H1 (cell line): Measurements from ENCODE around the gene NUDT1. TPM values are rescaled to one million over a fixed set of nuclear protein-coding genes. Genes with fewer than 3 reads are reported as not detected.

ENCODE experiments used
- CTCF ChIA-PET: fragments of 300-600 bp; sonication (Branson Sonifier 250); formaldehyde crosslinking; loops from one replicate; lab custom pipeline; 2021; ENCODE audit not compliant: partially characterized antibody; lab: Charles Lee
- POLR2A ChIA-PET: fragments of 300-600 bp; sonication (Branson Sonifier 250); formaldehyde crosslinking; loops from one replicate; lab custom pipeline; 2021; ENCODE audit warnings: inconsistent platforms; ENCODE audit not compliant: partially characterized antibody; lab: Charles Lee
- DNase-seq, 2 experiments: peaks; one replicate each; pipeline versions ENCODE4 v3.0.0 to v3.0.0-alpha.2; 2010 to 2022; ENCODE audit warnings: low spot score in 2 of 2, low read depth in 1 of 2, mixed read lengths in 1 of 2
- FAIRE-seq: peaks from 2 replicates; lab custom pipeline; 2011; peaks lifted over from hg19 to GRCh38; lab: Jason Lieb, UNC
- H2AFZ ChIP-seq: 2 replicates; pipeline ENCODE4 v1.8.1; 2012; ENCODE audit warnings: low read length, inconsistent platforms
- H2AK5ac ChIP-seq: 2 replicates; pipeline ENCODE4 v1.6.1; 2013; ENCODE audit warnings: low read depth, low read length
- H2BK120ac ChIP-seq: replicated peaks from 2 replicates; pipeline ENCODE3; 2013; ENCODE audit warnings: low read depth, low read length, inconsistent platforms
- H2BK12ac ChIP-seq: 2 replicates; pipeline ENCODE4 v1.6.1; 2013; ENCODE audit warnings: low read depth, low read length
- H2BK15ac ChIP-seq: 2 replicates; pipeline ENCODE4 v1.6.1; 2013; ENCODE audit warnings: low read length
- H2BK20ac ChIP-seq: 2 replicates; pipeline ENCODE4 v1.6.1; 2013; ENCODE audit warnings: low read length
- H2BK5ac ChIP-seq: 2 replicates; pipeline ENCODE4 v1.6.1; 2013; ENCODE audit warnings: low read depth, low read length
- H3K14ac ChIP-seq: 2 replicates; pipeline ENCODE4 v1.6.1; 2013; ENCODE audit warnings: inconsistent platforms; ENCODE audit not compliant: insufficient read length
- H3K18ac ChIP-seq: 2 replicates; pipeline ENCODE4 v1.6.1; 2013; ENCODE audit warnings: low read length; ENCODE audit errors: extremely low read depth
- H3K23ac ChIP-seq: 2 replicates; pipeline ENCODE4 v1.6.1; 2013; ENCODE audit warnings: inconsistent platforms; ENCODE audit not compliant: insufficient read length
- H3K23me2 ChIP-seq: 2 replicates; pipeline ENCODE4 v1.6.1; 2013; ENCODE audit warnings: low read depth, low read length
- H3K27ac ChIP-seq: 2 replicates; pipeline ENCODE4 v1.6.1; 2011; ENCODE audit warnings: low read depth, low read length, inconsistent platforms
- H3K27me3 ChIP-seq, 4 experiments: replicated peaks in 1 of 4; 1 replicate in 1 of 4; 2 replicates in 3 of 4; pipeline versions ENCODE4 v1.6.1 to v1.8.1; 2011 to 2013; ENCODE audit warnings: low read length in 3 of 4, mild to moderate bottlenecking in 3 of 4, inconsistent platforms in 2 of 4, mixed read lengths in 2 of 4, moderate library complexity in 1 of 4; ENCODE audit not compliant: control insufficient read depth in 3 of 4, insufficient read depth in 3 of 4; ENCODE audit errors: extremely low read depth in 1 of 4
- H3K36me3 ChIP-seq, 4 experiments: 2 replicates each; pipeline versions ENCODE4 v1.6.1 to v1.8.1; 2011 to 2013; ENCODE audit warnings: mild to moderate bottlenecking in 4 of 4, low read length in 3 of 4, moderate library complexity in 2 of 4, control low read depth in 1 of 4, inconsistent platforms in 1 of 4; ENCODE audit not compliant: insufficient read depth in 4 of 4, control insufficient read depth in 2 of 4
- H3K4ac ChIP-seq: replicated peaks from 2 replicates; pipeline ENCODE3; 2013; ENCODE audit warnings: low read length, low read depth, mixed read lengths, inconsistent platforms; ENCODE audit not compliant: insufficient read length
- H3K4me1 ChIP-seq, 4 experiments: replicated peaks in 1 of 4; 1 replicate in 1 of 4; 2 replicates in 3 of 4; pipeline versions ENCODE4 v1.6.1 to v1.8.1; 2011 to 2013; ENCODE audit warnings: low read length in 3 of 4, inconsistent platforms in 2 of 4, mixed read lengths in 1 of 4; ENCODE audit not compliant: insufficient read depth in 4 of 4, control insufficient read depth in 3 of 4
- H3K4me2 ChIP-seq, 2 experiments: 2 replicates each; pipeline versions ENCODE4 v1.6.1 to v1.8.1; 2011 to 2013; ENCODE audit warnings: low read depth in 2 of 2, low read length in 2 of 2, control low read depth in 1 of 2, inconsistent platforms in 1 of 2, mild to moderate bottlenecking in 1 of 2; ENCODE audit not compliant: insufficient read depth in 1 of 2
- H3K4me3 ChIP-seq, 4 experiments: fragments of 200-600, 300-600 bp in 1 of 4; sonication (generic), shearing (Covaris generic), sonication (Bioruptor Twin) in 1 of 4; 2 replicates each; pipeline versions ENCODE4 v1.5.1 to v1.8.1; 2011 to 2016; ENCODE audit warnings: low read length in 4 of 4, low read depth in 3 of 4, control low read depth in 2 of 4, inconsistent platforms in 2 of 4, mild to moderate bottlenecking in 2 of 4, mixed read lengths in 1 of 4, moderate library complexity in 1 of 4; ENCODE audit not compliant: insufficient read depth in 2 of 4; ENCODE audit errors: extremely low read depth in 1 of 4
- H3K56ac ChIP-seq: replicated peaks from 2 replicates; pipeline ENCODE3; 2013; ENCODE audit warnings: low read depth, mild to moderate bottlenecking, mixed read lengths, low read length, inconsistent platforms; ENCODE audit not compliant: insufficient read length
- H3K79me1 ChIP-seq: 2 replicates; pipeline ENCODE4 v1.6.1; 2013; ENCODE audit warnings: low read depth, low read length, control low read depth
- H3K79me2 ChIP-seq, 2 experiments: 2 replicates each; pipeline versions ENCODE4 v1.6.1 to v1.8.1; 2012 to 2013; ENCODE audit warnings: low read length in 2 of 2, mild to moderate bottlenecking in 2 of 2, inconsistent platforms in 1 of 2; ENCODE audit not compliant: insufficient read depth in 2 of 2, control insufficient read depth in 1 of 2
- H3K9ac ChIP-seq, 4 experiments: replicated peaks in 1 of 4; 1 replicate in 1 of 4; 2 replicates in 3 of 4; pipeline versions ENCODE4 v1.6.1 to v1.8.1; 2011 to 2013; ENCODE audit warnings: low read depth in 3 of 4, low read length in 3 of 4, control low read depth in 2 of 4, mild to moderate bottlenecking in 2 of 4, moderate library complexity in 2 of 4, inconsistent platforms in 1 of 4; ENCODE audit errors: extremely low read depth in 1 of 4
- H3K9me3 ChIP-seq, 2 experiments: 2 replicates each; pipeline versions ENCODE4 v1.6.1 to v1.8.1; 2012 to 2013; ENCODE audit warnings: mild to moderate bottlenecking in 2 of 2, moderate library complexity in 2 of 2, control low read depth in 1 of 2, inconsistent platforms in 1 of 2, low read depth in 1 of 2, low read length in 1 of 2, mixed read lengths in 1 of 2; ENCODE audit not compliant: insufficient read depth in 2 of 2
- H4K20me1 ChIP-seq, 2 experiments: replicated peaks in 1 of 2; 2 replicates each; pipeline versions ENCODE3 to v1.8.1; 2011 to 2013; ENCODE audit warnings: inconsistent platforms in 2 of 2, low read length in 2 of 2, mild to moderate bottlenecking in 1 of 2; ENCODE audit not compliant: insufficient read depth in 2 of 2, control insufficient read depth in 1 of 2
- H4K5ac ChIP-seq: 2 replicates; pipeline ENCODE4 v1.6.1; 2013; ENCODE audit warnings: low read length, low read depth, mixed read lengths, inconsistent platforms; ENCODE audit not compliant: insufficient read length
- H4K8ac ChIP-seq: 2 replicates; pipeline ENCODE4 v1.8.0; 2013; ENCODE audit warnings: mild to moderate bottlenecking, moderate library complexity, low read length, inconsistent platforms; ENCODE audit not compliant: insufficient read depth; ENCODE audit errors: extremely low read depth
- H4K91ac ChIP-seq: replicated peaks from 2 replicates; pipeline ENCODE3; 2013; ENCODE audit warnings: low read length, mixed read lengths, inconsistent platforms; ENCODE audit not compliant: insufficient read length
- CHD1 ChIP-seq: IDR thresholded peaks from 2 replicates; pipeline ENCODE4 v1.6.1; 2012; ENCODE audit warnings: low read depth, low read length, improper control_type of control experiment
- EZH2 ChIP-seq: fragments of 200-600 bp; sonication (generic); IDR thresholded peaks from 2 replicates; pipeline ENCODE4 v1.7.1; 2012; ENCODE audit warnings: low read depth, mild to moderate bottlenecking, moderate library complexity, low read length, inconsistent platforms; ENCODE audit not compliant: severe bottlenecking
- FOSL1 ChIP-seq: IDR thresholded peaks from 2 replicates; pipeline ENCODE4 v1.6.1; 2011; ENCODE audit warnings: mild to moderate bottlenecking, low read depth, low read length, moderate library complexity; ENCODE audit not compliant: insufficient read depth
- GABPA ChIP-seq: IDR thresholded peaks from 2 replicates; pipeline ENCODE4 v1.6.1; 2011; ENCODE audit warnings: mild to moderate bottlenecking, low read length, moderate library complexity, borderline replicate concordance; ENCODE audit not compliant: insufficient read depth
- NANOG ChIP-seq: IDR thresholded peaks from 2 replicates; pipeline ENCODE4 v1.6.1; 2011; ENCODE audit warnings: low read length, low read depth, mild to moderate bottlenecking, inconsistent platforms; ENCODE audit not compliant: insufficient read depth, poor library complexity, severe bottlenecking
- POLR2A ChIP-seq, 2 experiments: IDR thresholded peaks; 1 replicate in 1 of 2; 2 replicates in 1 of 2; pipeline ENCODE4 v1.6.1; 2011; ENCODE audit warnings: low read depth in 2 of 2, low read length in 2 of 2, mild to moderate bottlenecking in 2 of 2; ENCODE audit errors: control extremely low read depth in 1 of 2
- SAP30 ChIP-seq: fragments of 300-600 bp; sonication (generic); IDR thresholded peaks from 2 replicates; pipeline ENCODE4 v1.7.1; 2012; ENCODE audit warnings: low read length, moderate library complexity, mild to moderate bottlenecking, inconsistent platforms; ENCODE audit not compliant: insufficient read depth, insufficient replicate concordance
- SRF ChIP-seq: IDR thresholded peaks from 2 replicates; pipeline ENCODE4 v1.6.1; 2011; ENCODE audit warnings: mild to moderate bottlenecking, low read depth, low read length, moderate library complexity
- WGBS, 2 experiments: shearing (Covaris generic) in 1 of 2; methylation state at CpG; one replicate each; pipeline versions ENCODE4 v1.1.6 to v1.1.7; 2013 to 2015; ENCODE audit warnings: low lambda C conversion rate in 2 of 2, mixed read lengths in 2 of 2, inconsistent platforms in 1 of 2, low coverage in 1 of 2, missing lambda C conversion rate in 1 of 2; ENCODE audit not compliant: insufficient replicate concordance in 2 of 2, insufficient coverage in 1 of 2, insufficient read length in 1 of 2; ENCODE audit errors: extremely low coverage in 1 of 2, missing lambda C conversion rate in 1 of 2; 5-methylcytosine and 5-hydroxymethylcytosine counted together
- polyA plus RNA-seq, 7 experiments: library from polyadenylated mRNA; depleted of rRNA in 3 of 7; stranded (reverse) in 5 of 7; unstranded in 2 of 7; fragments of >200 nt in 5 of 7; fragments of 200-250 nt in 2 of 7; gene quantifications; 1 replicate in 5 of 7; 2 replicates in 1 of 7; 4 replicates in 1 of 7; pipeline versions ENCODE4 v1.2.1 to v1.2.3, GENCODE V29; 2011 to 2013; ENCODE audit warnings: missing spikeins in 2 of 7, mixed read lengths in 2 of 7
- total RNA-seq: library from RNA; stranded (reverse); fragmentation: NEBNext Ultra II Directional; extraction: Animal tissue kit (Norgen Biotek cat#: 25700); gene quantifications from 2 replicates; pipeline ENCODE4 v1.2.1, GENCODE V29; 2021

The NUDT1 gene
- total and polyA plus RNA-seq, 2 of the 8 experiments (the other 6 are each of a cell fraction or from before 2014, with no cell fraction given), result 76.1 to 89.5 TPM

- no peak overlapping the region for H3K18ac ChIP-seq
- no peak overlapping the region for H3K4me2 ChIP-seq
- no peak overlapping the region for H3K9ac ChIP-seq
- H3K4me1 ChIP-seq, result no peaks in the 10 kb centered on the region
- TF ChIP-seq GABPA (no peak), SAP30 (no peak), NANOG (no peak), SRF (no peak), POLR2A (IDR thresholded peaks at IDR 0.05; ENCODE audit: control extremely low read depth in 1 of 2, low read depth in 2 of 2, low read length in 2 of 2) (no peak), EZH2 (no peak), FOSL1 (no peak), CHD1 (no peak)
- H3K56ac ChIP-seq, result no peak overlapping the region
- 94% methylated on average over 18 of the region's 18 CpGs; no CpG with 5 or more reads in 1 of the 2 experiments for WGBS, 2 experiments
- no peak overlapping the region for H3K14ac ChIP-seq
- no peak overlapping the region for H3K4ac ChIP-seq
- no peak for DNase-seq
- H3K23me2 ChIP-seq, result no peaks in the 10 kb centered on the region
- H2BK20ac ChIP-seq, result no peak overlapping the region
- H3K79me1 ChIP-seq, result no peaks in the 10 kb centered on the region; the same call in 1 of the 2 replicates
- H4K5ac ChIP-seq, result no peak overlapping the region
- no peaks in the 10 kb centered on the region for H3K27me3 ChIP-seq
- H3K27ac ChIP-seq, result no peak overlapping the region
- H2BK15ac ChIP-seq, result no peak overlapping the region
- H2BK12ac ChIP-seq, result no peak overlapping the region
- no peak overlapping the region for H2AK5ac ChIP-seq
- H4K8ac ChIP-seq, result no peak overlapping the region
- POLR2A ChIA-PET, result interaction anchor here (1.0 kb wide), 2 partner anchors 17 to 36 kb away, joined by 3 read pairs; no protein-coding TSS in a partner anchor
- H2BK5ac ChIP-seq, result no peak overlapping the region
- no peak overlapping the region for H2BK120ac ChIP-seq
- H3K23ac ChIP-seq, result no peak overlapping the region
- H3K79me2 ChIP-seq, result peaks cover 0 to 6% of the 10 kb centered on the region in 2 experiments; a peak in 1 of 4 replicates
- H3K9me3 ChIP-seq, result no peaks in the 10 kb centered on the region
- no peak overlapping the region for H4K91ac ChIP-seq
- H2AFZ ChIP-seq, result no peak overlapping the region
- no peak for FAIRE-seq
- no peak overlapping the region for H3K4me3 ChIP-seq
- CTCF ChIA-PET, result interaction anchor here (1.2 kb wide), 1 partner anchor 27 kb away, joined by 4 read pairs; no protein-coding TSS in a partner anchor
- H4K20me1 ChIP-seq, result peaks cover 1 to 2% of the 10 kb centered on the region in 2 experiments
- peaks cover 0 to 10% (median 2%) of the 10 kb centered on the region in 4 experiments; a peak in 1 of 8 replicates for H3K36me3 ChIP-seq
Observed at GRCh38 chr7:2276107-2276506, 34.1 kb downstream of the NUDT1 start.
